ENCODE results near the gene MATR3.

Gene MATR3

GRCh38 chr5:139263536-139263935 lies 30.0 kb upstream of the MATR3 start:
- no peaks in the 10 kb centered on the region for H4K20me1 ChIP-seq (ENCODE audit: control insufficient read depth, insufficient read depth, low read depth, low read length)
- no peak for TF ChIP-seq CTCF (IDR thresholded peaks at IDR 0.05; ENCODE audit: low read depth, low read length, poor library complexity, severe bottlenecking)
- TF ChIP-seq EZH2phosphoT487 (IDR thresholded peaks at IDR 0.05; ENCODE audit: borderline replicate concordance, low read length) = no peak
- no peaks in the 10 kb centered on the region for H3K79me2 ChIP-seq (ENCODE audit: control insufficient read depth, low read length)
- H3K4me3 ChIP-seq (ENCODE audit: low read length) = no peak overlapping the region
- H3K9me3 ChIP-seq (ENCODE audit: control insufficient read depth, insufficient read depth, low read length) = no peaks in the 10 kb centered on the region
- H3K4me1 ChIP-seq (ENCODE audit: control insufficient read depth, low read length) = peaks cover 8% of the 10 kb centered on the region
- H3F3A ChIP-seq (ENCODE audit: control insufficient read depth, insufficient read depth) = no peaks in the 10 kb centered on the region
- no peaks in the 10 kb centered on the region for H3K36me3 ChIP-seq (ENCODE audit: control insufficient read depth, low read length)
- H3K27ac ChIP-seq (ENCODE audit: low read depth, low read length) = no peak overlapping the region
- H3K27me3 ChIP-seq (ENCODE audit: control insufficient read depth, low read length) = peaks cover 17% of the 10 kb centered on the region
- H3K4me2 ChIP-seq (ENCODE audit: low read length) = no peak overlapping the region
- no peaks in the 10 kb centered on the region for H3K9me2 ChIP-seq (replicated peaks; ENCODE audit: control insufficient read depth, low read length)

GRCh38 chr5:139263946-139264345 lies 29.6 kb upstream of the MATR3 start:
- Histone ChIP-seq H3F3A (ENCODE audit: control insufficient read depth, insufficient read depth) (no peaks in the 10 kb centered on the region), H3K9me3 (ENCODE audit: control insufficient read depth, insufficient read depth, low read length) (no peaks in the 10 kb centered on the region), H3K4me3 (ENCODE audit: low read length) (no peak overlapping the region), H3K4me1 (ENCODE audit: control insufficient read depth, low read length) (peaks cover 9% of the 10 kb centered on the region), H3K36me3 (ENCODE audit: control insufficient read depth, low read length) (no peaks in the 10 kb centered on the region), H3K79me2 (ENCODE audit: control insufficient read depth, low read length) (no peaks in the 10 kb centered on the region), H3K4me2 (ENCODE audit: low read length) (no peak overlapping the region), H3K9me2 (replicated peaks; ENCODE audit: control insufficient read depth, low read length) (no peaks in the 10 kb centered on the region), H3K27me3 (ENCODE audit: control insufficient read depth, low read length) (peaks cover 15% of the 10 kb centered on the region), H3K27ac (ENCODE audit: low read depth, low read length) (no peak overlapping the region), H4K20me1 (ENCODE audit: control insufficient read depth, insufficient read depth, low read depth, low read length) (no peaks in the 10 kb centered on the region)
- no peak for TF ChIP-seq CTCF (IDR thresholded peaks at IDR 0.05; ENCODE audit: low read depth, low read length, poor library complexity, severe bottlenecking)
- TF ChIP-seq EZH2phosphoT487 (IDR thresholded peaks at IDR 0.05; ENCODE audit: borderline replicate concordance, low read length) = no peak

- Histone ChIP-seq H3K27me3 (ENCODE audit: control insufficient read depth, low read length) (peaks cover 7% of the 10 kb centered on the region; the same call in 1 of the 2 replicates), H4K20me1 (ENCODE audit: control insufficient read depth, insufficient read depth, low read depth, low read length) (no peaks in the 10 kb centered on the region), H3F3A (ENCODE audit: control insufficient read depth, insufficient read depth) (no peaks in the 10 kb centered on the region), H3K4me2 (ENCODE audit: low read length) (no peak overlapping the region), H3K9me3 (ENCODE audit: control insufficient read depth, insufficient read depth, low read length) (no peaks in the 10 kb centered on the region), H3K4me3 (ENCODE audit: low read length) (no peak overlapping the region), H3K27ac (ENCODE audit: low read depth, low read length) (no peak overlapping the region), H3K4me1 (ENCODE audit: control insufficient read depth, low read length) (peaks cover 9% of the 10 kb centered on the region), H3K9me2 (replicated peaks; ENCODE audit: control insufficient read depth, low read length) (no peaks in the 10 kb centered on the region), H3K79me2 (ENCODE audit: control insufficient read depth, low read length) (no peaks in the 10 kb centered on the region), H3K36me3 (ENCODE audit: control insufficient read depth, low read length) (no peaks in the 10 kb centered on the region)
- TF ChIP-seq EZH2phosphoT487 (IDR thresholded peaks at IDR 0.05; ENCODE audit: borderline replicate concordance, low read length) = no peak
- TF ChIP-seq CTCF (IDR thresholded peaks at IDR 0.05; ENCODE audit: low read depth, low read length, poor library complexity, severe bottlenecking) = no peak
These were observed 28.5 kb upstream of the MATR3 start for GRCh38 chr5:139265001-139265400.

- Histone ChIP-seq H3K4me3 (ENCODE audit: low read length) (no peak overlapping the region), H3K27me3 (ENCODE audit: control insufficient read depth, low read length) (no peaks in the 10 kb centered on the region)
- TF ChIP-seq EZH2phosphoT487 (IDR thresholded peaks at IDR 0.05; ENCODE audit: borderline replicate concordance, low read length) (no peak), CTCF (IDR thresholded peaks at IDR 0.05; ENCODE audit: low read depth, low read length, poor library complexity, severe bottlenecking) (no peak)
These were observed 27.3 kb upstream of the MATR3 start for GRCh38 chr5:139266236-139266635.

More at GRCh38 chr5:139266236-139266635, 27.3 kb upstream of the MATR3 start:
- Histone ChIP-seq H3K9me3 (ENCODE audit: control insufficient read depth, insufficient read depth, low read length) (no peaks in the 10 kb centered on the region), H3K27ac (ENCODE audit: low read depth, low read length) (no peak overlapping the region), H3K36me3 (ENCODE audit: control insufficient read depth, low read length) (no peaks in the 10 kb centered on the region), H3K4me1 (ENCODE audit: control insufficient read depth, low read length) (peaks cover 9% of the 10 kb centered on the region), H3K9me2 (replicated peaks; ENCODE audit: control insufficient read depth, low read length) (no peaks in the 10 kb centered on the region), H4K20me1 (ENCODE audit: control insufficient read depth, insufficient read depth, low read depth, low read length) (no peaks in the 10 kb centered on the region), H3F3A (ENCODE audit: control insufficient read depth, insufficient read depth) (no peaks in the 10 kb centered on the region), H3K79me2 (ENCODE audit: control insufficient read depth, low read length) (no peaks in the 10 kb centered on the region), H3K4me2 (ENCODE audit: low read length) (no peak overlapping the region)

Data from DOHH2 (cell line).